ENCODE results near the gene NR4A1.
"Not testable (repeated sequence)": the region's sequence is repeated elsewhere in the genome, so short reads cannot be mapped to it uniquely, and the experiment has no call there.

Gene NR4A1

GRCh38 chr12:52093346-52093745 lies 42.1 kb downstream of the NR4A1 start:
- FAIRE-seq (no peak), DNase-seq (ENCODE audit: insufficient read length, low spot score) (no peak)
- TF ChIP-seq, protein P1, sequence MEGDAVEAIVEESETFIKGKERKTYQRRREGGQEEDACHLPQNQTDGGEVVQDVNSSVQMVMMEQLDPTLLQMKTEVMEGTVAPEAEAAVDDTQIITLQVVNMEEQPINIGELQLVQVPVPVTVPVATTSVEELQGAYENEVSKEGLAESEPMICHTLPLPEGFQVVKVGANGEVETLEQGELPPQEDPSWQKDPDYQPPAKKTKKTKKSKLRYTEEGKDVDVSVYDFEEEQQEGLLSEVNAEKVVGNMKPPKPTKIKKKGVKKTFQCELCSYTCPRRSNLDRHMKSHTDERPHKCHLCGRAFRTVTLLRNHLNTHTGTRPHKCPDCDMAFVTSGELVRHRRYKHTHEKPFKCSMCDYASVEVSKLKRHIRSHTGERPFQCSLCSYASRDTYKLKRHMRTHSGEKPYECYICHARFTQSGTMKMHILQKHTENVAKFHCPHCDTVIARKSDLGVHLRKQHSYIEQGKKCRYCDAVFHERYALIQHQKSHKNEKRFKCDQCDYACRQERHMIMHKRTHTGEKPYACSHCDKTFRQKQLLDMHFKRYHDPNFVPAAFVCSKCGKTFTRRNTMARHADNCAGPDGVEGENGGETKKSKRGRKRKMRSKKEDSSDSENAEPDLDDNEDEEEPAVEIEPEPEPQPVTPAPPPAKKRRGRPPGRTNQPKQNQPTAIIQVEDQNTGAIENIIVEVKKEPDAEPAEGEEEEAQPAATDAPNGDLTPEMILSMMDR (IDR thresholded peaks at IDR 0.05; ENCODE audit: insufficient read depth, missing control alignments): no peak

- DNase-seq (ENCODE audit: insufficient read length, low spot score): no peak
- no peak for FAIRE-seq
- TF ChIP-seq, protein P1 (IDR thresholded peaks at IDR 0.05; ENCODE audit: insufficient read depth, missing control alignments): no peak
Observed at GRCh38 chr12:52096332-52097044, 45.2 kb downstream of the NR4A1 start.

GRCh38 chr12:52097045-52097666 lies 45.9 kb downstream of the NR4A1 start:
- TF ChIP-seq, protein P1 (IDR thresholded peaks at IDR 0.05; ENCODE audit: insufficient read depth, missing control alignments): no peak
- no peak for FAIRE-seq
- no peak for DNase-seq (ENCODE audit: insufficient read length, low spot score)

DNA sequence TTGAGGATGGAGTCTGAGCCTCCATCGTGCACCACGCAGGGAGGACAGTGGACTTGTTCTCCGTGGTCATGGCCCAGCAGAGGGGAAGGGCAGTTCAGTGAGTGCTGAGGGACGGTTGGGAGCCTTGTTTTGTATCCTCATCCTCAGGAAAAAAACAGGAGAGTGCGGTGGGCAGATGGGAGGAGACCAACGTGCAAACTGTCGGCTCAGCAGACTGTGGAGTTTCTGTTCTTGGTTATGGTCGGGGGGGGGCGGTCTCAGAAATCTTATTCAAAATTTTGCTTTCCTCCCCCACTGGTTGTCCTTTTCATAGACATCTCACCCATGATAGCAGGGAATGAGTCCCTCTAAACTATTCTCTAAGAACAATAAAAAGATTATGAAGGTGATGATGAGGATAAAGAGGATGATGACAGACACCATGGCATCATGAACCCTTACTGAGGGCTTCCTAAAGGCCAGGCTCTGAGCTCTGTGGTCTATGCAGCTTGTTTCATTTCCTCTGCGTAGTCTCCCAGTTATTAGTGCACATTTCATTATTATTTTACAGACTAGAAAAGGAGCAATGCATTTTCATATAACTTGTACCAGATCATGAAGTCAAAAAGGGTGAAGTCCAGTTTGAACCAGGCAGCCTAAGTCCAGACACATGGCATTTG lies 53.3 kb downstream of the NR4A1 start:
- FAIRE-seq; DNase-seq (ENCODE audit: insufficient read length, low spot score): not testable (repeated sequence)

Measured in D721Med (cell line).